ENCODE measurements around the gene GPR34.
"Not testable (repeated sequence)": the region's sequence is repeated elsewhere in the genome, so short reads cannot be mapped to it uniquely, and the experiment has no call there.

GPR34 gene

DNA sequence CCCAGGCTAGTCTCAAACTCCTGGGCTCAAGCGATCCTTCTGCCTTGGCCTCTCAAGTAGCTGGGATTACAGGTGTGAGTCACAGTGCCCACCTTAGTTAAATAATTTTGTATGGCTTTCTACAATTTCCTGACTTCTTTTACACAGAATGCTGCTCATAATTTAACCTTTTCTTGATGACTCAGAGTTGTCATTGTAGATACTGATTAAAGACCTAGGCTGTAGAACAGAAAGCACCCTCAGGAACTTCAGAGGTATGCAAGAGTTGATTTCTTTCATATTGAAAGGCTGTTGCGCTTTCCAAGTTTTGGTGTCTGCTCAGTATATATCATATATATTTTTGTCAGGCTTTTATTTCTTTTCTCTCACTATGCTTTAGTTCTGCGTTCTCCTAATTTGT, 21.1 kb upstream of the GPR34 start:
- Histone ChIP-seq H3K27ac (ENCODE audit: low read depth, low read length) (no peak overlapping the region), H2AFZ (ENCODE audit: low read length, unreplicated experiment) (no peak overlapping the region), H3K4me3 (ENCODE audit: low read depth, low read length) (no peak overlapping the region), H3K4me1 (ENCODE audit: control insufficient read depth, insufficient read depth, low read length, unreplicated experiment) (peaks cover 26% of the 10 kb centered on the region), H3K36me3 (ENCODE audit: insufficient read depth, low read length) (no peaks in the 10 kb centered on the region), H3K79me2 (ENCODE audit: control insufficient read depth, insufficient read depth, low read length, unreplicated experiment) (no peaks in the 10 kb centered on the region), H3K27me3 (ENCODE audit: insufficient read depth, low read length) (no peaks in the 10 kb centered on the region)

DNA sequence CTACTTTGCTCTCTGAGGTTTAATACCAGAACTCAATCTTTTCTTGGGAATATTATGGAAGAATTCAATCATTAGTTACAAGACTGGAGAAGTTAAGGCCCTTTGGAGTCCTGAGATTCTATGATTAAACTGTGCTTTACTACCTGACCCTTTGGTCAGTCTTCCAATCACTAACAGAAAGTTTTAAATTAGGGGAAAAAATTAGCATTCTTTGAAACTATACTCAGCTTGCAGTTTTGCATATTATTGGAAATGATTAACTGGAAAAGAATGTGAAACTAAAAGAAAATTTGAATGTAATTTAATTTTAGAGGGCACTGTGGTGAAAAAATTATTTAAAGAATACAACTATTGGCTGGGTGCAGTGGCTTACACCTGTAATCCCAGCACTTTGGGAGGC, 18.7 kb upstream of the GPR34 start:
- Histone ChIP-seq H3K4me1 (ENCODE audit: control insufficient read depth, insufficient read depth, low read length, unreplicated experiment) (peaks cover 23% of the 10 kb centered on the region), H2AFZ (ENCODE audit: low read length, unreplicated experiment) (no peak overlapping the region), H3K27ac (ENCODE audit: low read depth, low read length) (no peak overlapping the region), H3K27me3 (ENCODE audit: insufficient read depth, low read length) (no peaks in the 10 kb centered on the region), H3K79me2 (ENCODE audit: control insufficient read depth, insufficient read depth, low read length, unreplicated experiment) (no peaks in the 10 kb centered on the region), H3K36me3 (ENCODE audit: insufficient read depth, low read length) (no peaks in the 10 kb centered on the region), H3K4me3 (ENCODE audit: low read depth, low read length) (no peak overlapping the region)

DNA sequence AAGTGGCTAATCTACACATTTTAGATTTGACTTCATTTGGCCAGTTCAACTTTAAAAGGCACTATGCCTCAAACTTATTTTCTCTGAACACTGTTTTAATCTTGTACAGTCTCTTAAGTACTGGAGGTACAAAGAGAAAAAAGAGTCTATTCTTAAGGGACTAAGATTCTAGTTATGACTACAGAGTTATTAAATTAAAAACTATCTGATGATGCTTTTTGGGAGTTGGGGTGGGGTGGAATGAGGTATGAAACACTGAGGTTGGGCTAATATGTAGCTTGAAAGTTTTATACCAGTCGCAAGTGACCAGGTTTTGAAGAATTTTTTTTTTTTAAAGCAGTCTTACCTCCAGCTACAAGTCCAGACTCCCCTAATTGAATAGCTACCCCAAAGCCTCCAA, 17.7 kb upstream of the GPR34 start:
- H3K4me1 ChIP-seq (ENCODE audit: control insufficient read depth, insufficient read depth, low read length, unreplicated experiment) = peaks cover 19% of the 10 kb centered on the region
- no peaks in the 10 kb centered on the region for H3K79me2 ChIP-seq (ENCODE audit: control insufficient read depth, insufficient read depth, low read length, unreplicated experiment)
- no peak overlapping the region for H3K27ac ChIP-seq (ENCODE audit: low read depth, low read length)
- no peaks in the 10 kb centered on the region for H3K27me3 ChIP-seq (ENCODE audit: insufficient read depth, low read length)
- H3K36me3 ChIP-seq (ENCODE audit: insufficient read depth, low read length) = no peaks in the 10 kb centered on the region
- H2AFZ ChIP-seq (ENCODE audit: low read length, unreplicated experiment) = no peak overlapping the region
- H3K4me3 ChIP-seq (ENCODE audit: low read depth, low read length) = no peak overlapping the region

DNA sequence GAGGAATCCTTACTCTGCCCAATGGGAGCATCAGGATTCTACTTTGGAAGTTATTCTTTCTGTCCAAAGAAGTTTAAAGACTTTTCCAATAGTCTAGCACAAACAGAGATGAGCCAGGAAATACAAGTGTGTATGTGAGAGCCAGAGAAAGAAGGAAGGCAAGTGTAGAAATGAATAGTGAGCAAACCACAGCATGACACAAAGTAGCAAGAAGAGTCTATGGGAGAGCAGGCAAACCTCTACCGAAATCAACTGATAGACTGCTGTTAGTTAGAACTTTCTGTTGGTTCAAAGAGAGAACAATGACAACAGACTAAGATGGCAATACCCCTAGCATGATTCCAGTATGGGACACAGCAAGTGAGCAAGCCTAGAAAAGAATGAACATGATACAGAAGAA, 16.1 kb upstream of the GPR34 start:
- H3K79me2 ChIP-seq (ENCODE audit: control insufficient read depth, insufficient read depth, low read length, unreplicated experiment) = no peaks in the 10 kb centered on the region
- H3K4me1 ChIP-seq (ENCODE audit: control insufficient read depth, insufficient read depth, low read length, unreplicated experiment) = peaks cover 13% of the 10 kb centered on the region
- no peak overlapping the region for H3K27ac ChIP-seq (ENCODE audit: low read depth, low read length)
- no peak overlapping the region for H2AFZ ChIP-seq (ENCODE audit: low read length, unreplicated experiment)
- H3K27me3 ChIP-seq (ENCODE audit: insufficient read depth, low read length) = no peaks in the 10 kb centered on the region
- H3K36me3 ChIP-seq (ENCODE audit: insufficient read depth, low read length) = no peaks in the 10 kb centered on the region
- no peak overlapping the region for H3K4me3 ChIP-seq (ENCODE audit: low read depth, low read length)

DNA sequence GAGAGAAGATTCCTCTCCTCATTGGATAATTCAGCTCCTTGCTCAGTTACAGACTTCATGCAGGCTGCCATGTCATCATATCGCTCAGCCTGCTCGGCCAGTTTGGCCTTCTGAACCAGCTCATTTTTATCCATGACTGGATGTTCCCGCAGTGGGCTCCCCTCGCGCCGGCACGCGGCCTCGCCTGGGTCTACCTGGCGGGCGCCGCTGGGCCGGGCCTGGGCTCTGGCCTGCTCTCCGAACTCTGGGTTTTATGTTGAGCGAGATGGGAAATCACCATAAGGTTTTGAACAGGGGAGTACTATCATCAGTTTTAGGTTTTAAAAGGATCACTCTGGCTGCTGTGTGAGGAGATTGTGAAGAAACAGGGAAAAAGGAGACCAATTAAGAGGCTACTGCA, 12.4 kb upstream of the GPR34 start:
- not testable (repeated sequence) for H3K4me1 ChIP-seq (ENCODE audit: control insufficient read depth, insufficient read depth, low read length, unreplicated experiment); H2AFZ ChIP-seq (ENCODE audit: low read length, unreplicated experiment); H3K27me3 ChIP-seq (ENCODE audit: insufficient read depth, low read length); H3K4me3 ChIP-seq (ENCODE audit: low read depth, low read length); H3K79me2 ChIP-seq (ENCODE audit: control insufficient read depth, insufficient read depth, low read length, unreplicated experiment); H3K27ac ChIP-seq (ENCODE audit: low read depth, low read length); H3K36me3 ChIP-seq (ENCODE audit: insufficient read depth, low read length)

DNA sequence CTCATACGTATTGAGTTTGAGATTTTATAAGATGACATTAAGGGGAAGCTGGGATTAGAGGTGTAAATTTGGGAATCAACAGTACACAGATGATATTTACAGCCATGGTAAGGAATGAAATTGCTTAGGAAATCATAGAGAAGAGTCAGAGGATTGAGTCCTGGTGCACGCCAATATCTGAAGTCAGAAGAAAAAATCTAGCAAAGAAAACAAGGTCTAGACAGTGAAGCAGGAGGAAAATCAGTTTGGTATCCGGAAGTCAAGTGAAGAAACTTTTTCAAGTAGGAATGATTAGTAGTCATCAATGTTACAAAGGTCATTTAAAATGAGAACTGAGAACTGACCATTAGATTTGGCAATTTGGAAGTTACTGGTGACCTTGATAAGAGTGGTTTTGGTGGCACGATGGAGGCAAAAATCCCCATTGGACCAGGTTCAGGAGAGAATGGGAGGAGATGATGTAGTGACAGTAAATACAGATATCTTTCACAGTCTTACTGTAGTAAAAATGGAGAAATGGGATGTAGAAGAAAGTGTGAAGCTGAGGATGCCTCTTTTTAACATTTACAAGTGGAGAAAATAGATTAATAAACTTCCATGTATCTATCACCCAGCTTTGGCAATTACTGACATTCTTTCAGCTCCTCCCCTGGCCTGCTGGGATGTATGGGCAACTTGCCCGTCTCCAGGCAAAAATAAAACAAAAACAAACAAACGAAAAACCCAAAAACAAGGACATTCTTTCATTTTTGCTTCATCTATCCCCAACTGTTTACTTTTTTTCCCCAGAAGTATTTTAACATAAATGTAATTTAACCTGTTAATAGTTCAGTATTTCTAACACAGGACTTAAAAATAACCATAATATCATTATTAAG, 11.4 kb upstream of the GPR34 start:
- H3K27ac ChIP-seq (ENCODE audit: low read depth, low read length) = peak overlapping the region; percentile 39; the same call in 1 of the 2 replicates
- H3K4me1 ChIP-seq (ENCODE audit: control insufficient read depth, insufficient read depth, low read length, unreplicated experiment) = peaks cover 6% of the 10 kb centered on the region
- no peaks in the 10 kb centered on the region for H3K79me2 ChIP-seq (ENCODE audit: control insufficient read depth, insufficient read depth, low read length, unreplicated experiment)
- no peak overlapping the region for H3K4me3 ChIP-seq (ENCODE audit: low read depth, low read length)
- no peaks in the 10 kb centered on the region for H3K36me3 ChIP-seq (ENCODE audit: insufficient read depth, low read length)
- H2AFZ ChIP-seq (ENCODE audit: low read length, unreplicated experiment) = peak overlapping the region; percentile 50
- no peaks in the 10 kb centered on the region for H3K27me3 ChIP-seq (ENCODE audit: insufficient read depth, low read length)

DNA sequence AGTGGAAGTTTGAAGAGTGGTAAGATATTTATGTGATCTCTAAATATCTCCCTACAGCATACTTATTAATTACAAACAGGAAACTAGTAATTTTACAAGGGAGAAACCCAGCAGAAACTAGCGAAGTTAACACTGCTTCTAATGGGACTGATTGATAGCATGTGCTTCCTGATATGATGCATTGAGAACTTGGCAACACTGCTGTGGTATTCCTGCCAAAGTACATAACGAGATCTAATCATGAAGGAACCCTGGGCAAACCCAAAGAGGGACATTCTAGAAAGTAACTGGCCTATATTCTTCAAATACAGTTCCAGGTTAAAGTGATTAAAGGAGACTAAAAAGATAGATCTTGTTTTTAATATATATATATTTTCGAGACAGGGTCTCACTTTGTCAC, 4.6 kb upstream of the GPR34 start:
- H3K27ac ChIP-seq (ENCODE audit: low read depth, low read length) = no peak overlapping the region
- H3K27me3 ChIP-seq (ENCODE audit: insufficient read depth, low read length) = no peaks in the 10 kb centered on the region
- no peak overlapping the region for H3K4me3 ChIP-seq (ENCODE audit: low read depth, low read length)
- H3K79me2 ChIP-seq (ENCODE audit: control insufficient read depth, insufficient read depth, low read length, unreplicated experiment) = no peaks in the 10 kb centered on the region
- no peak overlapping the region for H2AFZ ChIP-seq (ENCODE audit: low read length, unreplicated experiment)
- H3K36me3 ChIP-seq (ENCODE audit: insufficient read depth, low read length) = no peaks in the 10 kb centered on the region
- no peaks in the 10 kb centered on the region for H3K4me1 ChIP-seq (ENCODE audit: control insufficient read depth, insufficient read depth, low read length, unreplicated experiment)

DNA sequence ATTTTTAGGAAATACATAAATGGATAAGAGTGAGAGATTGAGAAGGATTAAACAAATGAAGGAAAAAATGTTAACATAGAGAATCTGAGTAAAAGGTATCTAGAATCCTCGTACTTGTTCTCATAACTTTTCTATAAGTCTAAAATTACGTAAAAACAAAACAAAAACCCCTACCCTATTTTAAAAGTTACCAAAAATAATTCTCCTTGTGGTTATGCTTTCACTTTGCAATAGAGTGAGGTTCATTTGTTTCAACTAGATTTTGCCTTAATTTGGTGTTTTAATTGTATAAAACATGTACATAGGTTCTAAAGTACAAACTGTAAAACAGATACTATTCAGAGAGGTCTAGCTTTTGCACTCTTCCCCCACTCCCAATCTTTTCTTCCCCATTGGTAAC, 3.8 kb upstream of the GPR34 start:
- no peaks in the 10 kb centered on the region for H3K27me3 ChIP-seq (ENCODE audit: insufficient read depth, low read length)
- H3K4me1 ChIP-seq (ENCODE audit: control insufficient read depth, insufficient read depth, low read length, unreplicated experiment) = no peaks in the 10 kb centered on the region
- H2AFZ ChIP-seq (ENCODE audit: low read length, unreplicated experiment) = no peak overlapping the region
- H3K36me3 ChIP-seq (ENCODE audit: insufficient read depth, low read length) = no peaks in the 10 kb centered on the region
- no peaks in the 10 kb centered on the region for H3K79me2 ChIP-seq (ENCODE audit: control insufficient read depth, insufficient read depth, low read length, unreplicated experiment)
- no peak overlapping the region for H3K4me3 ChIP-seq (ENCODE audit: low read depth, low read length)
- no peak overlapping the region for H3K27ac ChIP-seq (ENCODE audit: low read depth, low read length)

DNA sequence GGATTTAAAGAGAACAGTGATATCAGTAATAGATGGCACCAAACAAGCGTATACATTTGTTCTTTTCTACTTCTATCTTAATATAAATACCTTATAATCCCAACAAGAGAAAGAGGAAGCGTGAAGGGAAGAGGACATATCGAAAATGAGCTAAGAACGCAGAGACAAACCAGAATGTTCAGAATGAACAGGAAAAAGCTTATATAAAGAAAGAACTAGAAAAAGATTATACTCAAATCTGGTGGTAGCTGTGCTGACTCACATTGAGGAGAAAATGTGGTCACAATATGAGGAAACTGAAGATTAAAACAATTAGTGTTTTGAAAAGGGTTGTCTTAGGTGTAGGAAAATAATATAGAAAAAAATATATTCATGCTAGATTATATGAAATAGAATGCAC, 2.0 kb upstream of the GPR34 start:
- Histone ChIP-seq H2AFZ (ENCODE audit: low read length, unreplicated experiment) (no peak overlapping the region), H3K27me3 (ENCODE audit: insufficient read depth, low read length) (no peaks in the 10 kb centered on the region), H3K79me2 (ENCODE audit: control insufficient read depth, insufficient read depth, low read length, unreplicated experiment) (no peaks in the 10 kb centered on the region), H3K27ac (ENCODE audit: low read depth, low read length) (no peak overlapping the region), H3K4me3 (ENCODE audit: low read depth, low read length) (no peak overlapping the region), H3K36me3 (ENCODE audit: insufficient read depth, low read length) (no peaks in the 10 kb centered on the region), H3K4me1 (ENCODE audit: control insufficient read depth, insufficient read depth, low read length, unreplicated experiment) (no peaks in the 10 kb centered on the region)

DNA sequence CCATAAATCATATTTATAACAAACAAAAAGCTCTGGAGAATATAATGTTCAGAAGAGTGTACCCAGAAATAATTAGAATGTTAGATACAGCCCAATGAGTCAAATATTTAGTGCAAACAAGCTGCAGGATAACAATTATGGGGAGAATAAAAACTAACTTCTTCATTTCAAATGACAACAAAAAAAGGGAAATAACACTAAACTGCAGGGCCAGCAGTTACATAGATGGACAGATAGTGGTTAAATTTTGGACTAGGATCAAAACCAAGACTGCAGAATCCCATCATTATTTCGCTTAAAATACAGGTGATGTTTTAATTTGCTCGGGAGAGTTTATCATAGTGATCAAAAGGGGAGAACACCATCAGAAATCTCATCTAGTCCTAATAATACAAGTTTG, 617 bp upstream of the GPR34 start:
- no peaks in the 10 kb centered on the region for H3K4me1 ChIP-seq (ENCODE audit: control insufficient read depth, insufficient read depth, low read length, unreplicated experiment)

DNA sequence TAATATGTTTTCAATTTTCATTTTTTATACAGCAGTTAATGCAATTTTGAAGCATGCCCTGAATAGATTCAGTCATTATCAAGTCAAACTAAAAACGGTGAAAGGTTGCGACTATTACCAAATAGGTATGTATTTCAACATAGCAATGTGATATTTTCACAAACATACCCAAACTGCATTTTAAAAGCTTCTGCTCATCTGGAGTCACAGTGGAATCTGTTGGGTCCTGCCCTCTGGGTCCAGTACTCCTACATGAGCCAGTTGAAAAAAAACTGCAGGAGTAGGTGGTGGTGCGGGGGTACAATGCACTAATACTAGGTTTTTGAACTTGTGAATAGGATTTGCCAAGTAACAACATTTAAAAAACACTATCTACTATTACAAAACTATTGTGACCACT, 938 bp downstream of the GPR34 start:
- Histone ChIP-seq H3K36me3 (ENCODE audit: insufficient read depth, low read length) (no peaks in the 10 kb centered on the region), H3K4me3 (ENCODE audit: low read depth, low read length) (no peak overlapping the region), H2AFZ (ENCODE audit: low read length, unreplicated experiment) (no peak overlapping the region), H3K79me2 (ENCODE audit: control insufficient read depth, insufficient read depth, low read length, unreplicated experiment) (no peaks in the 10 kb centered on the region), H3K4me1 (ENCODE audit: control insufficient read depth, insufficient read depth, low read length, unreplicated experiment) (no peaks in the 10 kb centered on the region), H3K27me3 (ENCODE audit: insufficient read depth, low read length) (no peaks in the 10 kb centered on the region), H3K27ac (ENCODE audit: low read depth, low read length) (no peak overlapping the region)

More for the DNA sequence above, 617 bp upstream of the GPR34 start:
- Histone ChIP-seq H3K27ac (ENCODE audit: low read depth, low read length) (no peak overlapping the region), H3K4me3 (ENCODE audit: low read depth, low read length) (no peak overlapping the region), H3K36me3 (ENCODE audit: insufficient read depth, low read length) (no peaks in the 10 kb centered on the region), H2AFZ (ENCODE audit: low read length, unreplicated experiment) (no peak overlapping the region), H3K27me3 (ENCODE audit: insufficient read depth, low read length) (no peaks in the 10 kb centered on the region), H3K79me2 (ENCODE audit: control insufficient read depth, insufficient read depth, low read length, unreplicated experiment) (no peaks in the 10 kb centered on the region)

All from ACC112 (cell line).